Activated naive CD4-positive, alpha-beta T cell treated with anti-CD3 and anti-CD28 coated beads, Interleukin-2, amount 10 ng/mL, durations not matched to agents 7 days and 5 days (primary cell): ENCODE measurements around the gene CTSK.
A peak's percentile ranks its signal among the peaks of the same experiment; 100 is the strongest.

Experiments
- CTCF ChIA-PET: fragments of 350-600 bp; sonication (Branson Sonifier 250); formaldehyde crosslinking; loops from one replicate; lab custom pipeline; 2021; ENCODE audit warnings: antibody characterized with exemption; lab: Charles Lee
- DNase-seq: peaks from one replicate; pipeline ENCODE4 v3.0.0-alpha.2; 2020
- H3K27ac Mint-ChIP-seq: one replicate; pipeline ENCODE4 v1.8.0; 2021; ENCODE audit warnings: mild to moderate bottlenecking, moderate library complexity, mixed read lengths
- H3K27me3 Mint-ChIP-seq: one replicate; pipeline ENCODE4 v1.8.0; 2021; ENCODE audit warnings: mild to moderate bottlenecking, mixed read lengths
- H3K36me3 Mint-ChIP-seq: one replicate; pipeline ENCODE4 v1.8.0; 2021; ENCODE audit warnings: mixed read lengths
- H3K4me1 Mint-ChIP-seq: one replicate; pipeline ENCODE4 v1.8.0; 2021; ENCODE audit warnings: mixed read lengths
- H3K4me3 Mint-ChIP-seq: one replicate; pipeline ENCODE4 v1.8.0; 2021; ENCODE audit warnings: mild to moderate bottlenecking, moderate library complexity, mixed read lengths
- H3K9me3 Mint-ChIP-seq: one replicate; pipeline ENCODE4 v1.8.0; 2021; ENCODE audit warnings: mixed read lengths

CTSK gene

DNA sequence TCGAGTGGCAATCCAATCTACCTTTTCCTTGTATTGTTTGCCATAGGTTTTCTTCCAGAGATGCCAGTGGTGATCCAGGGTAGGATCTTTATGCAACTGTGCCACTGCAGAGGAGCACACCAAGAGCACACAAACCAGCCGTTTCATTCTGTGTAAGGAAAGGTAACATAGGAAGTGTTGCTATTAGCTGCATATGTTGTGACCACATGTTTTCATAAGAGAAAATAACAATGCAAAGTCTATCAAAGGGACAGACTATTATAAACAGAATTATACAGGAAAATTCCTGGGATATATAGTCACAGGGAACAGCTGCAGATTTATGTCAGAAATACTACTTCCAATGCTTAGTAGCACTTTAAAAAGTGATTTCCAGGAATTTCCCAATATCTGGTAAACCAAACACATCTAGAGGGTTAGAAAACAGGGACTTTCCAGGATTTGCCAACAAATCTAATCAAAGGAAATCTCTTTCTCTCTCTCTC is 43.4 kb downstream of the CTSK start:
- H3K9me3 Mint-ChIP-seq = no peaks in the 10 kb centered on the region
- DNase-seq = no peak
- peaks cover 41% of the 10 kb centered on the region for H3K4me1 Mint-ChIP-seq
- H3K27me3 Mint-ChIP-seq = no peaks in the 10 kb centered on the region
- H3K4me3 Mint-ChIP-seq = peak overlapping the region; percentile 91
- H3K27ac Mint-ChIP-seq = peak overlapping the region; percentile 92
- peaks cover 34% of the 10 kb centered on the region for H3K36me3 Mint-ChIP-seq
- CTCF ChIA-PET = interaction anchor here (1.6 to 1.7 kb wide), 2 partner anchors 157 to 196 kb away, joined by 3 to 4 read pairs; no protein-coding TSS in a partner anchor

GRCh38 chr1:150763018-150763417 is 45.0 kb downstream of the CTSK start:
- Mint-ChIP-seq H3K27ac (no peak overlapping the region), H3K27me3 (no peaks in the 10 kb centered on the region), H3K4me3 (no peak overlapping the region), H3K36me3 (peaks cover 40% of the 10 kb centered on the region), H3K4me1 (peaks cover 41% of the 10 kb centered on the region), H3K9me3 (no peaks in the 10 kb centered on the region)
- CTCF ChIA-PET = interaction anchor here (0.9 kb wide), 1 partner anchor 13 kb away, joined by 3 read pairs; no protein-coding TSS in a partner anchor
- no peak for DNase-seq

DNA sequence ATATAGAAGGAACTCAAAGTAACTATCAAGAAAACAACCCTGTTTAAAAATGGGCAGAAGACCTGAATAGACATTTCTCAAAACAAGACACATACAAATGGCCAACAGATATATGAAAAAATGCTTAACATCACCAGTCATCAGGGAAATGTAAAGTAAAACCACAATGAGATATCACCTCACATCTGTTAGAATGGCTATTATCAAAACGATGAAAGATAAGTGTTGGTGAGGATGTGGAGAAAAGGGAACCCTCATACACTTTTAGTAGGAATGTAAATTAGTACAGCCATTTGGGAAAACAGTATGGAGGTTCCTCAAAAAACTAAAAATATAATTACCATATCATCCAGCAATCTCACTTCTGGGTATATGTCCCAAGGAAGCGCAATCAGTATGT is 45.5 kb downstream of the CTSK start:
- Mint-ChIP-seq H3K9me3 (no peaks in the 10 kb centered on the region), H3K27ac (no peak overlapping the region), H3K4me3 (no peak overlapping the region), H3K36me3 (peaks cover 45% of the 10 kb centered on the region), H3K4me1 (peaks cover 41% of the 10 kb centered on the region), H3K27me3 (no peaks in the 10 kb centered on the region)
- CTCF ChIA-PET = no interaction called here
- DNase-seq = no peak

DNA sequence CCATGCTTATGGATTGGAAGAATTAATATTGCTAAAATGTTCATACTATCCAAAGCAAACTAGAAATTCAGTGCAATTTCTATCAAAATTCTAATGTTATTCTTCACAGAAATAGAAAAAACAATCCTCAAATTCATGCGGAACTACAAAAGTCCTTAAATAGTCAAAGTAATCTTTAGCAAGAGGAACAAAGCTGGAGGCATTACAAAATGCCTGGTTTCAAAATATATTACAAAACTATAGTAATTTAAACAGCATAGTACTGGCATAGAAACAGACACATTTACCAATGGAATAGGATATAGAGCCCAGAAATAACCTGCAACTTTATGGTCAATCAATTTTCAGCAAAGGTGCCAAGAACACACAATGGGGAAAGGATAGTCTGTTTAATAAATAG is 46.3 kb downstream of the CTSK start:
- Mint-ChIP-seq H3K36me3 (peaks cover 51% of the 10 kb centered on the region), H3K9me3 (no peaks in the 10 kb centered on the region), H3K4me3 (no peak overlapping the region), H3K27ac (no peak overlapping the region), H3K27me3 (no peaks in the 10 kb centered on the region), H3K4me1 (peaks cover 41% of the 10 kb centered on the region)
- no peak for DNase-seq
- CTCF ChIA-PET = no interaction called here

GRCh38 chr1:150760013-150760412 is 48.0 kb downstream of the CTSK start:
- Mint-ChIP-seq H3K27me3 (no peaks in the 10 kb centered on the region), H3K4me1 (peaks cover 29% of the 10 kb centered on the region), H3K36me3 (peaks cover 56% of the 10 kb centered on the region), H3K4me3 (no peak overlapping the region), H3K27ac (no peak overlapping the region), H3K9me3 (no peaks in the 10 kb centered on the region)
- CTCF ChIA-PET = no interaction called here
- DNase-seq = no peak

DNA sequence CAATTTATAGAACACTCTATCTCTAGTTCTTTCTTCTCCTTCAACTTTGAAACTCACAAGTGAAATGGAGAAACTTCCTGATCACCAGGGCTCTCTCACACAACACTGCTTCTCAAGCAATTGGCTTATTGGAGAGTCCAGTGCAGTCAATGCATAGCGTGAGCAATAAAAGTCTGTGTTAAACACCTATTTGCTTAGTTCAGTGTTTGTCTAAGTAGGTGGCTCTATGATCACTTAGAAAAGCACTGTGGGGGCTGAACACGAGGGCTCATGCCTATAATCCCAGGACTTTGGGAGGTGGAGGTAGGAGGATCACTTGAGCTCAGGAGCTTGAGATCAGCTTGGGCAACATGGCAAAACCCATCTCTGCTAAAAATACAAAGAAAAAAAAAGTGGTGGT is 54.6 kb downstream of the CTSK start:
- no peak overlapping the region for H3K4me3 Mint-ChIP-seq
- DNase-seq = no peak
- no peaks in the 10 kb centered on the region for H3K27me3 Mint-ChIP-seq
- H3K4me1 Mint-ChIP-seq = peaks cover 9% of the 10 kb centered on the region
- H3K27ac Mint-ChIP-seq = no peak overlapping the region
- CTCF ChIA-PET = no interaction called here
- no peaks in the 10 kb centered on the region for H3K9me3 Mint-ChIP-seq
- peaks cover 55% of the 10 kb centered on the region for H3K36me3 Mint-ChIP-seq

DNA sequence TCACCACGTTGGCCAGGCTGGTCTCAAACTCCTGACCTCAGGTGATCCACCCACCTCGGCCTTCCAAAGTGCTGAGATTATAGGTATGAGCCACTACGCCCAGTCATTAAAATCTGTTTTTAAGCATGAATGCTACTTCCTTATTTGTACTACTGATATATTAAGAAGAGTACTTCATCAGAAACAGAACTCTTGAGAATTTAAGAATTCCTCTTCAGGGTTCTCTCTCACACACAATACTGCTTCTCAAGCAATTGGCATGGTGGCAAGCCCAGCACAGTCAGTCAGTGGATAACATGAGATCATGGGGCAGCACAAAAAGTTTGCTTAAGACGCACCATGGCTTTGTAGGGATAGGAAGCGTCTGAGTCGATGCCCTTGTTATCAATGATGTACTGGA is 56.6 kb downstream of the CTSK start:
- Mint-ChIP-seq H3K4me3 (no peak overlapping the region), H3K27ac (no peak overlapping the region), H3K36me3 (peaks cover 42% of the 10 kb centered on the region), H3K27me3 (no peaks in the 10 kb centered on the region), H3K4me1 (peaks cover 9% of the 10 kb centered on the region), H3K9me3 (no peaks in the 10 kb centered on the region)
- CTCF ChIA-PET = no interaction called here
- no peak for DNase-seq

DNA sequence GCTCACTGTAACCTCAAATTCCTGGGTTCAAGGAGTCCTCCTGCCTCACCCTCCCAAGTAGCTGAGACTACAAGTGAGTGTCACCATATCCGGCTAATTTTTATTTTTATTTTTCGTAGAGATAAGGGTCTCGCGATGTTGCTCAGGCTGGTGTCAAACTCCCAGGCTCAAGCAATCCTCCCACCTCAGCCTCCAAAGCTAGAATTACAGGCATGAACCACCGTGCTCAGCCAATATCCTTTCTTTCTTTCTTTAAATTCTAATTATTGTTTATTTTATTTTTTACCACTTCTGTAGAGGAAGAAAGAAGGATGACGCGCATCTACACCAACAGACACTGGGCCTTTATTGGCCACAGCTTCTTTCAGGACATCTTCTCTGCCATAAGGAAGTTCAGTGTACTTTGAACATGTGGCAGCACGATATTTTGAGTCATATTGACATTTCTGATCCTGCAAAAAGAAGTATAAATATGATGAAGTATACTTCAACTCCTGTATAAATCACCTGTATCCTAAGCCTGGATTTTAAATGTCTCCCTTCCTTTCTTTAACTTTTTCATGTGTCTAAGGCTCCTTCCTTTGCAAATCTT is 58.2 kb downstream of the CTSK start:
- Mint-ChIP-seq H3K27me3 (no peaks in the 10 kb centered on the region), H3K27ac (no peak overlapping the region)

DNA sequence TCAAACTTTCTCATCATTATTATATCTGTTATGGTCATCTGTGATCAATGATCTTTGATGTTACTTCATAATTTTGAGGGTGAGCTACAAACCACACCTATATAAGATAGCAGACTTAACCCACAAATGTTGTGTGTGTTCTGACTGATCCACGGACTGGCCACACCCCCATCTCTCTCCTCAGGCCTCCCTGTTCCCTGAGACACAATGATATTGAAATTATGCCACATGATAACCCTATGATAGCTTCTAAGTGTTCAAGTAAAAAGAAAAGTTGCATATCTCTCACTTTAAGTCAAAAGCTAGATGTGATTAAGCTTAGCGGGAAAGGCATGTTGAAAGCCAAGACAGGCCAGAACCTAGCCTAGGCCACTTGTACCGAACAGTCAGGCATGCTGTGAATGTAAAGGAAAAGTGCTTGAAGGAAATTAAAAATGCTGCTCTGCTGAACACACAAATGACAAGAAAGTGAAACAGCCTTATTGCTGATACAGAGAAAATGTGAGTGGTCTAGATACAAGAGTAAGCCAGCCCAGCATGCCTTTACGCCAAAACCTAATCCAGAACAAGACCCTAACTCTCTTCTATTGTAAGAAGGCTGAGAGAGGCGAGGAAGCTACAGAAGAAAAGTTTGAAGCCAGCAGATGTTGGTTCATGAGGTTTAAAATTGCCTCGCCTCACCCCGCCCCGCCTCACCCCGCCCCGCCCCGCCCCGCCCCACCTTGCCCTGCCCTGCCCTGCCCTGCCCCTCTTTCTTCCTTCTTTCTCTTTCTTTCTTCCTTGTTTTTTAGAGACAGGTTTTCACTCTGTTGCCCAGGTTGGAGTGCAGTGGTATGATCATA is 59.0 kb downstream of the CTSK start:
- CTCF ChIA-PET = interaction anchor here (1.7 to 2.1 kb wide), 2 partner anchors 14 to 173 kb away, joined by 3 to 8 read pairs; no protein-coding TSS in a partner anchor
- Mint-ChIP-seq H3K9me3 (no peaks in the 10 kb centered on the region), H3K4me3 (no peak overlapping the region), H3K4me1 (peaks cover 9% of the 10 kb centered on the region), H3K27ac (peak overlapping the region; percentile 21), H3K36me3 (peaks cover 34% of the 10 kb centered on the region), H3K27me3 (no peaks in the 10 kb centered on the region)
- DNase-seq = no peak

More for the DNA sequence above, 58.2 kb downstream of the CTSK start:
- no peaks in the 10 kb centered on the region for H3K9me3 Mint-ChIP-seq
- no peak for DNase-seq
- peaks cover 9% of the 10 kb centered on the region for H3K4me1 Mint-ChIP-seq
- CTCF ChIA-PET = interaction anchor here (1.7 kb wide), 1 partner anchor 14 kb away, joined by 3 read pairs; no protein-coding TSS in a partner anchor
- H3K4me3 Mint-ChIP-seq = no peak overlapping the region
- peaks cover 35% of the 10 kb centered on the region for H3K36me3 Mint-ChIP-seq
